ENCODE data around the gene NRAS.

The NRAS gene

DNA sequence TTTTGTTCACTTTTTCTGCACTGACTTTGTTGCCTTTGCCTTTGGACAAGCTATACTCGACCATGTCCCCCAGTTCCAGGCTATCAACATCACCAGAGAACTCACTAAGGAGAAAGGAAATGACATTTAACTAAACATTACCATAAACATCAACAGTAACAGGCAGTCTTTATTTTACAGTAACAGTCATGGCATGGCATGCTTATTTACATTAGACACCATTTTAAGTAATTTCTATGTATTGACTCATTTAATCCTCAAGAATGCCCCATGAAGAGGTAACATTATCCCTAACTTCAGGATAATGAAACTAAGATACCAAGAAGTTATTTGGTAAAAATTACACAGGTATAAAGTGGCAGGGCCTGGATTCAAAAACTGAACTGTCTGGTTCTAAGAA lies 8.7 kb upstream of the NRAS start:
- DNase-seq (ENCODE audit: low read depth in 3 of 3): no peak

DNA sequence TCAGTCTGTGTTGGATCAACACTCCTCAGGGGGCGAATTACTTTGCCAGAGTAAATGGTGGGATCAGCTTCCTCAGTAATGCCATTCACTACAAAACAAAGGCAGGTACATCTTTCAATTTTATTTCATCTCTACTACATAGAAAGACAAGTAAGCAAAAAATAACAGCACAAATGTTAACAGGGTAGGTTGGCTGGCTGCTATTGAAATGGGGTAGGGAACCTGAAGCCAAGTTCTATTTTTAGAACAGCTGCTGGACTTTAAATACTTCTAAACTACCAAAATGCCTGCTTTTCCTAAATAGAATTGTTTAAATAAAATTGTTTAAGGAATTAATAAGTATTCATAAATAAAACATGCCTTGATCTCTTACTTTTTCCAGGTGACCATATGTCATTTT lies 7.3 kb upstream of the NRAS start:
- no peak for DNase-seq (ENCODE audit: low read depth in 3 of 3)

- DNase-seq (ENCODE audit: low read depth in 3 of 3): no peak
These were observed 6.9 kb upstream of the NRAS start for GRCh38 chr1:114723457-114723856.

GRCh38 chr1:114720492-114720891 lies 3.9 kb upstream of the NRAS start:
- DNase-seq (ENCODE audit: low read depth in 3 of 3): no peak

DNA sequence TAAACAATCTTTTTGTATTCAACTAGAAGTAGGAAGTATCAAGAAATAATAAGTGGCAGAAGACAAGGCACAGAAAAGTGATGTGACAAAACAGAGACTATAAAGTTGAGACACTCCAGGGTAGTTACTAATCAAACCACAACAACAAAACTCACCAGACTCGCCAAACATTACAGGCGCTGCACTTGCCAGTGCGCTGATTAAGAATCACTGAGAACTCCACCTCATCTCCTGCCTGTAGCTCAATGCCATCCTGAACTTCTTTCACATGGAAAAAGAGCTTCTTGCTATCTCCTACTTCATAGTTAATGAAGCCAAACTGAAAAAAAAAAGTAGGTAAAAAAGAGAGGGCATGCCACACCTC lies 2.8 kb upstream of the NRAS start:
- no peak for DNase-seq (ENCODE audit: low read depth in 3 of 3)

- peak in 1 of 3 experiments; percentile 8 for DNase-seq (ENCODE audit: low read depth in 3 of 3)
These were observed 2.3 kb upstream of the NRAS start for GRCh38 chr1:114718661-114719423.

- no peak for DNase-seq (ENCODE audit: low read depth in 3 of 3)
These were observed 643 bp downstream of the NRAS start for GRCh38 chr1:114715952-114716303.

DNA sequence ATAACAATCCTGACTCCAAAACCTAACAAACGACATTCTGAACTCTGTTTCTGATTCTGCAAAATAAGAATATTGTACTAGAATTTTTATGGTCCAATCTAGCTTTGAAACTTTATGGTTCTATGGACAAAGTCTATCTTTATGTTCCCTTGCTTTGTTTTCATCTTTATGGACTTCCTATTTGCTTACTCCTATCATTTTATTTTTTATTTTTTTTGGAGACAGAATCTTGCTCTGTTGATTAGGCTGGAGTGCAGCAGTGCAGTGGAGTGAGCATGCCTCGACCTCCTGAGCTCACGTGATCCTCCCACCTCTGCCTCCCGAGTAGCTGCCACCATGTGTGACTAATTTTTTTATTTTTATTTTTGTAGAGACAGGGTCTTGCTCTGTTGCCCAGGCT lies 3.6 kb downstream of the NRAS start:
- no peak for DNase-seq (ENCODE audit: low read depth in 3 of 3)

DNA sequence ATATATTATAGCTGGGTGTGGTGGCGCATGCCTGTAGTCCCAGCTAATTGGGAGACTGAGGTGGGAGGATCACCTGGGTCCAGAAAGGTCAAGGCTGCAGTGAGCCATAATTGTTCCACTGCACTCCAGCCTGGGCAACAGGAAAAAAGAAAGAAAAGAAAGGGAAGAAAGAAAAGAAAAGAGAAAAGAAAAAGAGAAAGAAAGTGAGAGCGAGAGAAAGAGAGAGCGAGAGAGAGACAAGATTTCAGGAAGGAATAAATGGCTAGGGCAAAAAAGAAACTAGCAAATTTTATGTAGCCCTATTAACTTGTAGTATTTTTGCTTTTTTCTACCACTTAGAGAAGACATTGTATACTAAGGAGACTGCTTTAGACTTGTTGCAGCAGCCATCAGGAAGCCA lies 6.2 kb downstream of the NRAS start:
- DNase-seq (ENCODE audit: low read depth in 3 of 3): no peak

- DNase-seq (ENCODE audit: low read depth in 3 of 3): no peak
These were observed 9.0 kb downstream of the NRAS start for GRCh38 chr1:114707604-114708003.

GRCh38 chr1:114703242-114703641 lies 13.3 kb downstream of the NRAS start:
- DNase-seq (ENCODE audit: low read depth in 3 of 3): no peak

- DNase-seq (ENCODE audit: low read depth in 3 of 3): no peak
These were observed 13.8 kb downstream of the NRAS start for GRCh38 chr1:114702737-114703136.

DNA sequence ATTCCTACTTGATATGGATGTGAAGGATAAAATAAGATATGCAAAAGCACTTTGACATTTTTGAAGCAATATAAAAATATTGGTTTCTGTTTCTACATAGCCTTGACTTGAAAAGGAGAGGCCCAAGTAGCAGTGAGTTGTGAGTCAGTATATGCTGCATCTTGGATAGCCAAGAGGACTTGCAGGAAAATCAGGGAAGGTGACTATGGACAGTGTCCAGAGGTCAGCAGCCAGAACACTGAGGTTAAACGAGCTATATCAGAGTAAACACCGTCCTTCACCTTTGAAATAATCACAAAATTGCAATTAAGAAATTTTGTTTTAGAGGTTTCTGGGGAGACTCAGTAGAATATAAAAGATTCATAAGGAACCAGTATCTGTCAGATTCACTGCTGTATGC lies 14.6 kb downstream of the NRAS start:
- DNase-seq (ENCODE audit: low read depth in 3 of 3): no peak

- no peak for DNase-seq (ENCODE audit: low read depth in 3 of 3)
These were observed 16.5 kb downstream of the NRAS start for GRCh38 chr1:114700036-114700600.

DNA sequence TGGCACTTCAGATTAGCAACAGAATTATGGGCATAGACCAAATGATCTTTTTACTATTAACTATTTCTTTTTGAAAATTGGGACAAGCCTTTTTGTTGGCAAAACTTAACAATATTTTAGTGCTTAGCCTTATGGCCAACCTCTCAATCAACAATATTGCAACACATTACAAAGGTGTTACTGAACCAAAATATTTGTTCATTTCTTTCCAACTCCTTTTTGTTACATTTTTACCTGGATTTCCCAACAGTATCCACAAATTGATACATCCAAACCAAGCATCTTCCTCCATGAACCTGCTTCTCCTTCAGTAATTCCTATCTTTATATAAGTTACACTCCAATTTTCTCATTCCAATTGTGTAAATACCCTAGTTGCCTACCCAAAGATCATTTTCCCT lies 19.8 kb downstream of the NRAS start:
- no peak for DNase-seq (ENCODE audit: low read depth in 3 of 3)

DNA sequence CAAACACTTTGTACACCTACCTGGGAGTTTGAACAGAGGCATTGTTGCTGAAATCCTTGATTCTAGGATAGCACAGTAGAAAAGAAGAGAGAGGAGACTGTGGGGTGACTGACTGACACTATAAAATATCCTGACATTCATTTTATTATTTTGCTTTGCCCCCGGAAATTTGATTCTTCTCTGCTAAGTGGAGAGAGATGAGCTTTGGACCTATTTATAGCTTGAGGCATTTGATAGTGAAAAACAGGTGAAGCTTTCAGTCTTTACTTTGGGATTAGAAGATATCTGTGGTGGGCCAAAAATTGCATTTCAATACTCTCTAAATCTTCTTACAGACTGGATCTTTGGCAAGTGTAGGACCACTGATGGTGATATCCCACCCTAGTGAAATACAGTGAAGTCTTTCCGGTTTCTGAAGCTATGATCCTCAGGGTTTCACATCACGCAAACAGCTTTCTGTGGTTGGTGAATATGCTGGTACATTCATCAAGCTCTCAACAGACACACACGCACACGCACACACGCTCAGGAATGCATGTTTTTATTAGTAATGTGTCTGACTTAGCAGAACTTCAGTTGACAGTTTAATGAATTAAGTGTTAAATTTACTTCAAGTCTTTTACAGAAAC lies 21.0 kb downstream of the NRAS start, which contains the start of gene AMPD1:
AMPD1 (minus strand) TSS at position 117 of the 629 bp plus-strand sequence; CDS start at position 42, 75 bp downstream.
- DNase-seq (ENCODE audit: low read depth in 3 of 3): no peak

DNA sequence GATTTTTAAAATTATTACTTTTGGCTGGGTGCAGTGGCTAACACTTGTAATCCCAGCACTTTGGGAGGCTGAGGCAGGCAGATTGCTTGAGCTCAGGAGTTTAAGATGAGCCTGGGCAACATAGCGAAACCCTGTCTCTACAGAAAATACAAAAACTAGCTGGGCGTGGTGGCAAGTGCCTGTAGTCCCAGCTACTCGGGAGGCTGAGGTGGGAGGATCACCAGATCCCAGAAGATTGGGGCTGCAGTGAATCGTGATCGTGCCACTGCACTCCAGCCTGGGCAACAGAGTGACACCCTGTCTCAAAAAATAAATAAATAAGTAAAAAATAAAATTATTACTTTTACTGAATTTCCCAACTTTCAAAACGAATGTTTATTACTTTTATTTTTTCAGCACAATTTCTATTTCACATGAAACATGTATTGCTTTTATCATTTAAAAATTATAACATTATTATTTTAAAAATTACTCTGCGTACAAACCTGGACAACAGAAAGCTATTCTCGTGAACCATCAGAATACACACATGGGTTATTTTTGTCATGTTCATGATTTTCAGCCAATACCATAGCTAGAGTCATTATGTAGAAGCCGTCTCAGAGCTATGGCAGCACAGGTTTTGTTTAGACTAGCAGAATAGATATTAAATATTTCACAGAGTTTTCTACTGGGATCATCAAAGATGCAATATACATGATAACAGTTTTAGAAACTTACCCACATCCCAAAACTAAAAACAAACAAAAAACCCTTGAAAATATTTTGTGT lies 21.8 kb downstream of the NRAS start:
- no peak for DNase-seq (ENCODE audit: low read depth in 3 of 3)

- no peak for DNase-seq (ENCODE audit: low read depth in 3 of 3)
These were observed 23.6 kb downstream of the NRAS start for GRCh38 chr1:114692947-114693346.

- no peak for DNase-seq (ENCODE audit: low read depth in 3 of 3)
These were observed 25.5 kb downstream of the NRAS start for GRCh38 chr1:114691061-114691460.

- DNase-seq (ENCODE audit: low read depth in 3 of 3): no peak
These were observed 26.4 kb downstream of the NRAS start for GRCh38 chr1:114690148-114690547.

DNA sequence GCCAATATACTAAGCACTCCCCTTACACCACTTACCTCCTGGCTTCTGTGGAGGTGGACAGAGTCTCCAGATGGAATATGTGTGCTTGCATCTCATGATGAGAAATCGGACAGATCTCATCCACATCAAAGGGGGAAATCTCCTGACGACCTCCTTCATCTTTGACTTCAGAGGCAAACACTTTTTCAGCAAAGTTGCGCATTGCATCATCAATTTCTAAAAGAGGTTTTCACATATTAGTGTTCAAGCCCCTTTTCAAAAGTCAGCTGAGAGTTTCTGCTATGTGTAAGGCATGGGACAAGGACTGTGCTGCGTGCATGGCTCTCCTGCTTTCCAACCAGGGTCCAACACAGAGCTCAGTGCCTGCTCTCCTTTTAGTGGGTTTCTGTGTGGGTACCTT lies 28.0 kb downstream of the NRAS start:
- DNase-seq (ENCODE audit: low read depth in 3 of 3): no peak

DNA sequence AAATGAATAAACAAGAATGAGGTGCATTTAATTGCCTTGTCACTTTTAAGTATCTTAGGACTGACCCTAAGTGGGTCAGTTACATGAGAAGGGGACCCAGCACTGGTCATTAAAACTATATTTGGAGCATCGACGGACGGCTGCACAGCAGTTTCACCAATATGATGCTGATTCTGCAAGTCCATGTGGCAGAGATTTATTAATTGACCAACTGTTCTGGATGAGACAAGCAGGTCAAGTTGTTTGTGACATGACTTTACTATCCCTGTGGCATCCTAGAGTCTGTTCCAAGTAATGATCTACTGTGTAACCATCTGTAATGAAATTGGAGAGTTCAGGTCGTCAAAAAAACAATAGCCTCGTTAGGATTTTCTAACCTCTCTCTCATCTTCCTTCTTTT lies 30.7 kb downstream of the NRAS start:
- no peak for DNase-seq (ENCODE audit: low read depth in 3 of 3)

GRCh38 chr1:114677691-114678090 lies 38.9 kb downstream of the NRAS start:
- no peak for DNase-seq (ENCODE audit: low read depth in 3 of 3)

All from stimulated activated CD4-positive, alpha-beta T cell treated with anti-CD3 and anti-CD28 coated beads, TNF-alpha, amount 100 ng/mL, for 24 hours (primary cell).